SK-N-SH (cell line): ENCODE results near the gene ITIH6. TPM values are rescaled to one million over a fixed set of nuclear protein-coding genes. Genes with fewer than 3 reads are reported as not detected.

Source experiments
- CTCF ChIA-PET: fragments of 300-600, 350-600 bp; formaldehyde crosslinking; extraction: SDS; loops from one replicate; lab custom pipeline; 2021; lab: Yijun Ruan, JAX
- POLR2A ChIA-PET: fragments of 350-600 bp; sonication (Branson Sonifier 250); formaldehyde crosslinking; extraction: SDS; loops from one replicate; lab custom pipeline; 2020; ENCODE audit warnings: antibody characterized with exemption, inconsistent platforms; lab: Yijun Ruan, JAX
- DNase-seq: peaks from one replicate; pipeline ENCODE4 v3.0.0; 2012
- H2AFZ ChIP-seq: fragments of 200-600 bp; sonication (generic); 2 replicates; pipeline ENCODE4 v1.8.1; 2016; ENCODE audit warnings: antibody characterized with exemption, mild to moderate bottlenecking, low read depth
- H3F3A ChIP-seq: fragments of 200-600 bp; sonication (generic); replicated peaks from 2 replicates; pipeline ENCODE3; 2016; ENCODE audit warnings: antibody characterized with exemption, mild to moderate bottlenecking; ENCODE audit not compliant: insufficient read depth
- H3K27ac ChIP-seq, 2 experiments: fragments of 200-500 bp in 1 of 2; fragments of 200-600 bp in 1 of 2; sonication (Bioruptor generic) in 1 of 2; sonication (generic), shearing (Covaris generic) in 1 of 2; 2 replicates each; pipeline versions ENCODE4 v1.5.1 to v1.6.1; 2014 to 2016; ENCODE audit warnings: low read depth in 2 of 2, inconsistent platforms in 1 of 2, low read length in 1 of 2, mild to moderate bottlenecking in 1 of 2, mixed read lengths in 1 of 2
- H3K27me3 ChIP-seq: fragments of 200-600 bp; sonication (generic), shearing (Covaris generic); 2 replicates; pipeline ENCODE4 v1.6.1; 2016; ENCODE audit warnings: mixed run types; ENCODE audit not compliant: insufficient read depth
- H3K36me3 ChIP-seq, 2 experiments: fragments of 200-500 bp in 1 of 2; fragments of 200-600 bp in 1 of 2; sonication (Bioruptor generic) in 1 of 2; sonication (generic) in 1 of 2; replicated peaks in 1 of 2; 2 replicates each; pipeline versions ENCODE3 to v1.5.1; 2014 to 2016; ENCODE audit warnings: low read length in 1 of 2, mild to moderate bottlenecking in 1 of 2; ENCODE audit not compliant: insufficient read depth in 2 of 2, control insufficient read depth in 1 of 2
- H3K4me1 ChIP-seq, 2 experiments: fragments of 200-500 bp in 1 of 2; fragments of 200-600 bp in 1 of 2; sonication (Bioruptor generic) in 1 of 2; sonication (generic), shearing (Covaris generic) in 1 of 2; 2 replicates each; pipeline versions ENCODE4 v1.5.1 to v1.6.1; 2014 to 2016; ENCODE audit warnings: low read depth in 1 of 2, low read length in 1 of 2, mixed run types in 1 of 2; ENCODE audit not compliant: insufficient read depth in 2 of 2, control insufficient read depth in 1 of 2
- H3K4me2 ChIP-seq: fragments of 200-600 bp; sonication (generic), shearing (Covaris generic); 2 replicates; pipeline ENCODE4 v1.6.1; 2017; ENCODE audit warnings: mixed run types
- H3K4me3 ChIP-seq, 2 experiments: fragments of 200-500 bp in 1 of 2; fragments of 200-600 bp in 1 of 2; sonication (Bioruptor generic) in 1 of 2; sonication (generic), shearing (Covaris generic) in 1 of 2; 2 replicates each; pipeline versions ENCODE4 v1.5.1 to v1.8.1; 2014 to 2016; ENCODE audit warnings: low read depth in 2 of 2, inconsistent platforms in 1 of 2, low read length in 1 of 2, mild to moderate bottlenecking in 1 of 2, mixed read lengths in 1 of 2, moderate library complexity in 1 of 2
- H3K79me2 ChIP-seq: fragments of 200-600 bp; sonication (generic); 2 replicates; pipeline ENCODE4 v1.8.1; 2017; ENCODE audit warnings: mild to moderate bottlenecking; ENCODE audit not compliant: insufficient read depth
- H3K9ac ChIP-seq: fragments of 200-600 bp; sonication (generic); 2 replicates; pipeline ENCODE4 v1.6.1; 2017; ENCODE audit warnings: mixed run types
- H3K9me2 ChIP-seq: fragments of 200-600 bp; sonication (generic); 2 replicates; pipeline ENCODE4 v1.6.1; 2017; ENCODE audit warnings: mixed run types
- H3K9me3 ChIP-seq: fragments of 200-600 bp; sonication (generic); 2 replicates; pipeline ENCODE4 v1.6.1; 2017; ENCODE audit warnings: mixed run types, mild to moderate bottlenecking, moderate library complexity
- H4K20me1 ChIP-seq: fragments of 200-600 bp; sonication (generic); 2 replicates; pipeline ENCODE4 v1.6.1; 2017; ENCODE audit warnings: mild to moderate bottlenecking, mixed run types; ENCODE audit not compliant: insufficient read depth
- EP300 ChIP-seq, 2 experiments: IDR thresholded peaks; 2 replicates each; pipeline versions ENCODE4 v1.4.0 to v1.6.1; 2012; ENCODE audit warnings: borderline replicate concordance in 1 of 2, low read depth in 1 of 2, low read length in 1 of 2
- FOXJ3 ChIP-seq: sonication (generic); formaldehyde crosslinking; IDR thresholded peaks from 2 replicates; pipeline ENCODE4 v1.5.1; 2020; ENCODE audit warnings: mild to moderate bottlenecking, missing genetic modification reagents
- GABPA ChIP-seq: IDR thresholded peaks from 2 replicates; pipeline ENCODE4 v1.4.0; 2012; ENCODE audit warnings: low read depth, mild to moderate bottlenecking
- MEF2A ChIP-seq: IDR thresholded peaks from 2 replicates; pipeline ENCODE4 v1.4.0; 2012; ENCODE audit warnings: low read depth, borderline replicate concordance
- MXI1 ChIP-seq: IDR thresholded peaks from 2 replicates; pipeline ENCODE4 v1.6.1; 2012; ENCODE audit warnings: mild to moderate bottlenecking, low read depth, low read length, improper control_type of control experiment
- NFIC ChIP-seq: IDR thresholded peaks from 2 replicates; pipeline ENCODE4 v1.4.0; 2012; ENCODE audit warnings: borderline replicate concordance
- NRF1 ChIP-seq: IDR thresholded peaks from 2 replicates; pipeline ENCODE4 v1.6.1; 2012; ENCODE audit warnings: low read depth, mild to moderate bottlenecking, low read length
- RFX5 ChIP-seq: IDR thresholded peaks from 2 replicates; pipeline ENCODE4 v1.6.1; 2012; ENCODE audit warnings: mild to moderate bottlenecking, improper control_type of control experiment, low read length
- SIN3A ChIP-seq: IDR thresholded peaks from 2 replicates; pipeline ENCODE4 v1.6.1; 2012; ENCODE audit warnings: low read depth, mild to moderate bottlenecking, low read length, moderate library complexity, borderline replicate concordance
- SMC3 ChIP-seq: IDR thresholded peaks from 2 replicates; pipeline ENCODE4 v1.6.1; 2012; ENCODE audit warnings: low read depth, low read length, improper control_type of control experiment
- TAF1 ChIP-seq: IDR thresholded peaks from 2 replicates; pipeline ENCODE4 v1.6.1; 2012; ENCODE audit warnings: low read depth, mild to moderate bottlenecking, low read length, moderate library complexity, borderline replicate concordance
- TCF12 ChIP-seq: IDR thresholded peaks from 2 replicates; pipeline ENCODE4 v1.4.0; 2012
- TEAD4 ChIP-seq: IDR thresholded peaks from 2 replicates; pipeline ENCODE4 v1.4.0; 2012; ENCODE audit warnings: mild to moderate bottlenecking, borderline replicate concordance; ENCODE audit not compliant: insufficient read depth
- YY1 ChIP-seq: IDR thresholded peaks from 2 replicates; pipeline ENCODE4 v1.4.0; 2012; ENCODE audit warnings: low read depth, mild to moderate bottlenecking
- WGBS: methylation state at CpG from one replicate; pipeline ENCODE4 v1.1.6; 2017; ENCODE audit warnings: low lambda C conversion rate; 5-methylcytosine and 5-hydroxymethylcytosine counted together
- polyA plus RNA-seq, 3 experiments: library from polyadenylated mRNA; depleted of rRNA; stranded (reverse); fragments of >200 nt; gene quantifications; 2 replicates each; pipeline ENCODE4 v1.2.3, GENCODE V29; 2012
- TF ChIP-seq, protein P1 (sequence below): IDR thresholded peaks from 2 replicates; pipeline ENCODE4 v1.4.0; 2012; ENCODE audit warnings: low read depth, borderline replicate concordance
- TF ChIP-seq, protein P2 (sequence below): IDR thresholded peaks from 2 replicates; pipeline ENCODE4; 2012
- TF ChIP-seq, protein P3 (sequence below): fragments of 150-350 bp; IDR thresholded peaks from 2 replicates; pipeline ENCODE4 v1.6.1; 2016; ENCODE audit warnings: mild to moderate bottlenecking, low read depth, low read length
- TF ChIP-seq, protein P4 (sequence below): IDR thresholded peaks from 2 replicates; pipeline ENCODE4 v1.6.1; 2012; ENCODE audit warnings: mild to moderate bottlenecking, low read depth, low read length, moderate library complexity
- TF ChIP-seq, protein P5 (sequence below): IDR thresholded peaks from 2 replicates; pipeline ENCODE4 v1.4.0; 2012; ENCODE audit warnings: low read depth

ITIH6 gene
- polyA plus RNA-seq, 1 of the 3 experiments (the other 2 are of a cell fraction), result not detected

DNA sequence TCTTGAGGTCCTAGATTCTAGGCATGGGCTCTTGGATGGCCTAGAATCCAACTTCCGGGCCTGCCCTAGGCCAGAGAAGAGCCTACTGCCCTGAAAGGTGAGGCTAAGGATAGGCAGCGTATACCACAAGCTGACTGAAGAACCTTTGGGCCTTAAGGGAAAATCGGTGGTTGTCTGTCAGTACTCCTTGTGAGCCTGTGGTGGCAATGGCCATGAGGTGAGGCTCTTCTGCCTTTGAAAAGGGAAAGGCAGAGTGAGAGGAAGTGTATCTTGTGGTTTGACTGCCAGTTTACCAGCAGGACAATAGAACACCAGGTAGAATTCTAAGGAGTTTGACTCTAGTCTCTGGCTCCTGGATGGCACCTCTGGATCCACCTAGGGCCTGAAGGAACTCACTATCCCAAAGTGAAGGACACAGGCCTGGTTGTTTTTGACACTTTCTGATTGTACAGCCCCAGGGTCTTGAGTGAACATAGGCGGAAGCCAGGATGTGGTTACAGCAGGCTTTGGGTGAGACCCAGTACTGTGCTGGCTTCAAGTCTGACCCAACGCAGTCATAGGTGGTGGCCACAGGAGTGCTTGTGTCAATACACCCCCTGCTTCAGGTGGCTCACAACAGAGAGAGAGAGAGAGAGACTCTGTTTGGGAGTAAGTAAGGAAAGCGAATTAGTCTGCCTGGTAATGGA lies 20.9 kb downstream of the ITIH6 start:
- Histone ChIP-seq H3K9me2 (no peaks in the 10 kb centered on the region), H3F3A (no peaks in the 10 kb centered on the region), H3K4me3 (no peak overlapping the region), H3K27ac (no peak overlapping the region), H4K20me1 (no peaks in the 10 kb centered on the region), H3K9me3 (no peaks in the 10 kb centered on the region), H3K79me2 (no peaks in the 10 kb centered on the region), H3K9ac (no peak overlapping the region), H2AFZ (no peak overlapping the region), H3K4me1 (peaks cover 0 to 14% of the 10 kb centered on the region in 2 experiments; a peak in 1 of 4 replicates), H3K36me3 (no peaks in the 10 kb centered on the region)
- 35% methylated on average over 6 of the region's 6 CpGs for WGBS
- CTCF ChIA-PET, result no interaction called here
- DNase-seq, result no peak
- POLR2A ChIA-PET, result no interaction called here
- no peak for TF ChIP-seq NFIC
- TF ChIP-seq, protein P1, sequence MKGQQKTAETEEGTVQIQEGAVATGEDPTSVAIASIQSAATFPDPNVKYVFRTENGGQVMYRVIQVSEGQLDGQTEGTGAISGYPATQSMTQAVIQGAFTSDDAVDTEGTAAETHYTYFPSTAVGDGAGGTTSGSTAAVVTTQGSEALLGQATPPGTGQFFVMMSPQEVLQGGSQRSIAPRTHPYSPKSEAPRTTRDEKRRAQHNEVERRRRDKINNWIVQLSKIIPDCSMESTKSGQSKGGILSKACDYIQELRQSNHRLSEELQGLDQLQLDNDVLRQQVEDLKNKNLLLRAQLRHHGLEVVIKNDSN, result no peak
- TF ChIP-seq, all 33 proteins: peak for 0
- no peak overlapping the region for H3K4me2 ChIP-seq
- no peaks in the 10 kb centered on the region; the same call in 1 of the 2 replicates for H3K27me3 ChIP-seq

DNA sequence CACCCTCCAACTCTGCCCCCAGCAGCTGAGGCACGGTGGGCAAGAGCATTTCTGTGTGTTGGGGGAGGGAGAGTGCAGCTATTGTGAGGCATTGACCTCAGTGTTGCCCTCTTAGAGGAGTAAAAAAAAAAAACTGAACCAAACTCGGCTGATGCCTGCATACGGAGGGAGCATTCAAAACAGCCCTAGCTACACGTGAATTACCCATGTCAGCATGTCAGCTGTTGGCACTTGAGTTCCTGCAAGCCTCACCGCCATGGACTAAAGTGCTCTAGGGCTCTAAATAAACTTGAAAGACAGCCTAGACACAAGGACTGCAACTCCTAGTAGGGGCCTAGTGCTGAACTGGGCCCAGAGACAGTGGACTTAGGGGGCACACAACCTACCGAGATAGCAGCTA lies 22.0 kb downstream of the ITIH6 start:
- H3K36me3 ChIP-seq, result no peaks in the 10 kb centered on the region
- ChIA-PET POLR2A (no interaction called here), CTCF (no interaction called here)
- DNase-seq, result no peak
- 31% methylated on average over 4 of the region's 6 CpGs for WGBS
- H3F3A ChIP-seq, result no peaks in the 10 kb centered on the region
- no peaks in the 10 kb centered on the region; the same call in 1 of the 2 replicates for H3K27me3 ChIP-seq
- H4K20me1 ChIP-seq, result no peaks in the 10 kb centered on the region
- H3K4me2 ChIP-seq, result no peak overlapping the region
- H3K4me1 ChIP-seq, result peaks cover 0 to 14% of the 10 kb centered on the region in 2 experiments; a peak in 1 of 4 replicates
- no peak overlapping the region for H3K4me3 ChIP-seq
- TF ChIP-seq NFIC, result no peak
- no peak for TF ChIP-seq FOXJ3
- no peak for TF ChIP-seq MXI1
- TF ChIP-seq YY1, result no peak
- TF ChIP-seq TAF1, result no peak
- TF ChIP-seq RFX5, result no peak
- TF ChIP-seq, protein P2, sequence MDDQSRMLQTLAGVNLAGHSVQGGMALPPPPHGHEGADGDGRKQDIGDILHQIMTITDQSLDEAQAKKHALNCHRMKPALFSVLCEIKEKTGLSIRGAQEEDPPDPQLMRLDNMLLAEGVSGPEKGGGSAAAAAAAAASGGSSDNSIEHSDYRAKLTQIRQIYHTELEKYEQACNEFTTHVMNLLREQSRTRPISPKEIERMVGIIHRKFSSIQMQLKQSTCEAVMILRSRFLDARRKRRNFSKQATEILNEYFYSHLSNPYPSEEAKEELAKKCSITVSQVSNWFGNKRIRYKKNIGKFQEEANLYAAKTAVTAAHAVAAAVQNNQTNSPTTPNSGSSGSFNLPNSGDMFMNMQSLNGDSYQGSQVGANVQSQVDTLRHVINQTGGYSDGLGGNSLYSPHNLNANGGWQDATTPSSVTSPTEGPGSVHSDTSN, result no peak
- TF ChIP-seq, protein P3, sequence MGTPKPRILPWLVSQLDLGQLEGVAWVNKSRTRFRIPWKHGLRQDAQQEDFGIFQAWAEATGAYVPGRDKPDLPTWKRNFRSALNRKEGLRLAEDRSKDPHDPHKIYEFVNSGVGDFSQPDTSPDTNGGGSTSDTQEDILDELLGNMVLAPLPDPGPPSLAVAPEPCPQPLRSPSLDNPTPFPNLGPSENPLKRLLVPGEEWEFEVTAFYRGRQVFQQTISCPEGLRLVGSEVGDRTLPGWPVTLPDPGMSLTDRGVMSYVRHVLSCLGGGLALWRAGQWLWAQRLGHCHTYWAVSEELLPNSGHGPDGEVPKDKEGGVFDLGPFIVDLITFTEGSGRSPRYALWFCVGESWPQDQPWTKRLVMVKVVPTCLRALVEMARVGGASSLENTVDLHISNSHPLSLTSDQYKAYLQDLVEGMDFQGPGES, result no peak
- no peak for TF ChIP-seq MEF2A
- TF ChIP-seq EP300 (IDR thresholded peaks at IDR 0.05; ENCODE audit: borderline replicate concordance in 1 of 2, low read depth in 1 of 2, low read length in 1 of 2), result no peak
- no peak for TF ChIP-seq SMC3
- no peak for TF ChIP-seq TEAD4
- no peak for TF ChIP-seq NRF1
- no peak for TF ChIP-seq SIN3A
- TF ChIP-seq, protein P4, sequence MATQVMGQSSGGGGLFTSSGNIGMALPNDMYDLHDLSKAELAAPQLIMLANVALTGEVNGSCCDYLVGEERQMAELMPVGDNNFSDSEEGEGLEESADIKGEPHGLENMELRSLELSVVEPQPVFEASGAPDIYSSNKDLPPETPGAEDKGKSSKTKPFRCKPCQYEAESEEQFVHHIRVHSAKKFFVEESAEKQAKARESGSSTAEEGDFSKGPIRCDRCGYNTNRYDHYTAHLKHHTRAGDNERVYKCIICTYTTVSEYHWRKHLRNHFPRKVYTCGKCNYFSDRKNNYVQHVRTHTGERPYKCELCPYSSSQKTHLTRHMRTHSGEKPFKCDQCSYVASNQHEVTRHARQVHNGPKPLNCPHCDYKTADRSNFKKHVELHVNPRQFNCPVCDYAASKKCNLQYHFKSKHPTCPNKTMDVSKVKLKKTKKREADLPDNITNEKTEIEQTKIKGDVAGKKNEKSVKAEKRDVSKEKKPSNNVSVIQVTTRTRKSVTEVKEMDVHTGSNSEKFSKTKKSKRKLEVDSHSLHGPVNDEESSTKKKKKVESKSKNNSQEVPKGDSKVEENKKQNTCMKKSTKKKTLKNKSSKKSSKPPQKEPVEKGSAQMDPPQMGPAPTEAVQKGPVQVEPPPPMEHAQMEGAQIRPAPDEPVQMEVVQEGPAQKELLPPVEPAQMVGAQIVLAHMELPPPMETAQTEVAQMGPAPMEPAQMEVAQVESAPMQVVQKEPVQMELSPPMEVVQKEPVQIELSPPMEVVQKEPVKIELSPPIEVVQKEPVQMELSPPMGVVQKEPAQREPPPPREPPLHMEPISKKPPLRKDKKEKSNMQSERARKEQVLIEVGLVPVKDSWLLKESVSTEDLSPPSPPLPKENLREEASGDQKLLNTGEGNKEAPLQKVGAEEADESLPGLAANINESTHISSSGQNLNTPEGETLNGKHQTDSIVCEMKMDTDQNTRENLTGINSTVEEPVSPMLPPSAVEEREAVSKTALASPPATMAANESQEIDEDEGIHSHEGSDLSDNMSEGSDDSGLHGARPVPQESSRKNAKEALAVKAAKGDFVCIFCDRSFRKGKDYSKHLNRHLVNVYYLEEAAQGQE, result no peak
- TF ChIP-seq TCF12, result no peak
- no peak for TF ChIP-seq GABPA
- TF ChIP-seq, protein P5, sequence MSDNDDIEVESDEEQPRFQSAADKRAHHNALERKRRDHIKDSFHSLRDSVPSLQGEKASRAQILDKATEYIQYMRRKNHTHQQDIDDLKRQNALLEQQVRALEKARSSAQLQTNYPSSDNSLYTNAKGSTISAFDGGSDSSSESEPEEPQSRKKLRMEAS, result no peak
- H3K27ac ChIP-seq, result peak overlapping the region in 1 of 2 experiments; percentile 85; a peak in 1 of 4 replicates
- H3K9ac ChIP-seq, result no peak overlapping the region
- H2AFZ ChIP-seq, result no peak overlapping the region
- no peaks in the 10 kb centered on the region for H3K79me2 ChIP-seq
- no peaks in the 10 kb centered on the region for H3K9me2 ChIP-seq
- H3K9me3 ChIP-seq, result no peaks in the 10 kb centered on the region
